ENCODE data around the gene TCEA2.

DNA sequence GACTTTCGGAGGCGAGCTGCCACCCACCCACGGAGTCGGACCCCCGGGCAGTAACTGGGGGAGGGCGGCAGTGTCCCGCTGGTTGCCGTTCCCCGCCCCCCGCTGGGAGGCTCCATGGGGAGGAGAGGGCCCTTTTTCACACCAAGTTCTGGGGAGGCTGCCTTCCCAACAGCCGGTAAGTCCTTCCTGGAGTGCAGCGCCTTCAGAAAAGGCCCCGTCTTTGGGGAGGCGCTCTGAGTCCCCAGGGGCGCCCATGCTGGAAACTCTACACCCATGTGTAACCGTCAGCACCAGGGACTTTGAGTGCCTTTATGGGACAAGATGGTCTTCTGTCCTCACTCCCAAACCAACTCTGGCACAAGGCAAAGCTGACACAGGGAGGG is 13.1 kb upstream of the TCEA2 start:
- TF ChIP-seq CTCF (conservative IDR thresholded peaks at IDR 0.05 in 1 of 2, IDR thresholded peaks at IDR 0.05 in 1 of 2; ENCODE audit: low read depth in 1 of 2, low read length in 2 of 2) (no peak), EZH2 (IDR thresholded peaks at IDR 0.05; ENCODE audit: low read length, missing control alignments) (peak; percentile 77)

Data from fibroblast of lung (primary cell).